Measurements from ENCODE around the gene ZDHHC5.
A peak's percentile ranks its signal among the peaks of the same experiment; 100 is the strongest.
"Not testable (repeated sequence)": the region's sequence is repeated elsewhere in the genome, so short reads cannot be mapped to it uniquely, and the experiment has no call there.

Gene ZDHHC5

GRCh38 chr11:57668434-57668782, 494 bp downstream of the ZDHHC5 start:
- no peak for DNase-seq

GRCh38 chr11:57674251-57674650, 6.3 kb downstream of the ZDHHC5 start:
- DNase-seq, result no peak

- peak; percentile 24 for DNase-seq
Measured at GRCh38 chr11:57675176-57675941, 7.4 kb downstream of the ZDHHC5 start.

- DNase-seq, result no peak
Measured at GRCh38 chr11:57679396-57679795, 11.5 kb downstream of the ZDHHC5 start.

GRCh38 chr11:57680552-57680874, 12.6 kb downstream of the ZDHHC5 start:
- no peak for DNase-seq

GRCh38 chr11:57681168-57681567, 13.3 kb downstream of the ZDHHC5 start:
- no peak for DNase-seq

- not testable (repeated sequence) for DNase-seq
Measured at GRCh38 chr11:57690474-57690873, 22.6 kb downstream of the ZDHHC5 start.

- no peak for DNase-seq
Measured at GRCh38 chr11:57698843-57699365, 31.0 kb downstream of the ZDHHC5 start.

GRCh38 chr11:57699813-57700212, 31.9 kb downstream of the ZDHHC5 start:
- DNase-seq, result no peak

GRCh38 chr11:57700425-57700824, 32.5 kb downstream of the ZDHHC5 start:
- DNase-seq, result no peak

GRCh38 chr11:57703341-57703740, 35.4 kb downstream of the ZDHHC5 start:
- no peak for DNase-seq

- DNase-seq, result no peak
Measured at GRCh38 chr11:57704932-57705331, 37.0 kb downstream of the ZDHHC5 start.

- not testable (repeated sequence) for DNase-seq
Measured at GRCh38 chr11:57705432-57705831, 37.5 kb downstream of the ZDHHC5 start.

- no peak for DNase-seq
Measured at GRCh38 chr11:57709802-57710367, 42.0 kb downstream of the ZDHHC5 start.

GRCh38 chr11:57711414-57712255, 43.7 kb downstream of the ZDHHC5 start, which contains the start of gene MED19:
TSS of gene MED19 (minus strand) at chr11:57712215. CDS start at chr11:57712179, 36 bp downstream.
- DNase-seq, result peak; percentile 95

- peak; percentile 98 for DNase-seq
Measured at GRCh38 chr11:57712256-57713150, 44.6 kb downstream of the ZDHHC5 start, which contains the start of gene TMX2. TSS of gene TMX2 (plus strand) at chr11:57712593. CDS start at chr11:57712619, 26 bp downstream.

- DNase-seq, result no peak
Measured at GRCh38 chr11:57713835-57714234, 45.9 kb downstream of the ZDHHC5 start.

GRCh38 chr11:57716726-57717125, 48.8 kb downstream of the ZDHHC5 start:
- not testable (repeated sequence) for DNase-seq

GRCh38 chr11:57727185-57727584, 59.3 kb downstream of the ZDHHC5 start:
- DNase-seq, result no peak

- DNase-seq, result no peak
Measured at GRCh38 chr11:57728829-57729228, 60.9 kb downstream of the ZDHHC5 start.

- no peak for DNase-seq
Measured at GRCh38 chr11:57729479-57729878, 61.6 kb downstream of the ZDHHC5 start.

GRCh38 chr11:57732661-57733060, 64.7 kb downstream of the ZDHHC5 start:
- no peak for DNase-seq
